NB4 (cell line): ENCODE results near the gene TNFRSF6B.

Source experiments
- DNase-seq: peaks from one replicate; pipeline ENCODE4 v3.0.0; 2010; ENCODE audit warnings: low read depth
- H3K4me3 ChIP-seq: one replicate; pipeline ENCODE4 v1.5.1; 2011; ENCODE audit warnings: mild to moderate bottlenecking, low read depth, low read length, moderate library complexity
- MYC ChIP-seq: IDR thresholded peaks from 2 replicates; pipeline ENCODE4 v1.6.1; 2011; ENCODE audit warnings: low read depth, low read length
- POLR2A ChIP-seq: IDR thresholded peaks from 2 replicates; pipeline ENCODE4 v1.6.1; 2011; ENCODE audit warnings: mild to moderate bottlenecking; ENCODE audit not compliant: insufficient read length; ENCODE audit errors: extremely low read depth
- TF ChIP-seq, protein P1 (sequence below): IDR thresholded peaks from 2 replicates; pipeline ENCODE4 v1.6.1; 2011; ENCODE audit warnings: low read depth, low read length
- TF ChIP-seq, protein P2 (sequence below): IDR thresholded peaks from one replicate; pipeline ENCODE4 v1.5.1; 2012; ENCODE audit warnings: low read depth, low read length

Gene TNFRSF6B

DNA sequence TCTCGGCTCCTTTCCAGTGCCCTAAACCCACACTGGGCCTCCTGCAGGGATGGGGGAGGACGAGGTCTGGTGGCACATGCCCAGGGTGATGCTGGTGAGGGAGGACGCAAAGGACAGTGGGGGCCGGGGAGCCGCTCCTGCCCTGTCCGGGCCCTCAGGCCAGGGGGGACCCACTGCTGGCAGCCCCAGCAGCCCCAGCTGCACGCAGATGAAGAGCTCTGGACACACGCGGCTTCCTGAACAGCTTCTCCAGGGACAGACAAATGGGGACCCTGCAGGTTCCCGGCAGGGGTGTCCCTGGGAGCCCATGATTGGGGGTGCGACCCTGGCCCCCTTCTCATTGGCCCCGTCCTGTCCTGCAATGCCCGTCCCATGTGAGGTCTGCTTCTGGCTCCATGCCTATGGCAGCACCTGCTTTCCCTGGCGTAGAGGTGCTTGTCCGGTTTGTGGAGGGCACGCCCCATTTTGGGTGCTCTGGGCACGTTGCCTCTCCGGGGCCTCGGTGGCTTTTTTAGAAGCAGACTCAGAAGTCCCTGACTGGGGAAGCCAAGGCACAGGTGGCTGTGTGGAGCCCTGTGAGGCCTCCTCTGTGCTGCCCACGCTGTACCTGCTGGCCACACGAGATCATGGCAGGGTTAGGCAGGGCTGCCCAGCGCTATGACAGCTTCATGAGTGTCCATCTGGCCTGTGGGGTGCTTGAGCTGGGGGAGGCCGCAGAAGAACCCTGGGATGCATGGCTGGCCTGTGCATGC, 15.4 kb upstream of the TNFRSF6B start:
- no peak overlapping the region for H3K4me3 ChIP-seq
- no peak for DNase-seq
- TF ChIP-seq POLR2A, result no peak
- TF ChIP-seq, protein P1, sequence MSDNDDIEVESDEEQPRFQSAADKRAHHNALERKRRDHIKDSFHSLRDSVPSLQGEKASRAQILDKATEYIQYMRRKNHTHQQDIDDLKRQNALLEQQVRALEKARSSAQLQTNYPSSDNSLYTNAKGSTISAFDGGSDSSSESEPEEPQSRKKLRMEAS, result no peak
- TF ChIP-seq, protein P2, sequence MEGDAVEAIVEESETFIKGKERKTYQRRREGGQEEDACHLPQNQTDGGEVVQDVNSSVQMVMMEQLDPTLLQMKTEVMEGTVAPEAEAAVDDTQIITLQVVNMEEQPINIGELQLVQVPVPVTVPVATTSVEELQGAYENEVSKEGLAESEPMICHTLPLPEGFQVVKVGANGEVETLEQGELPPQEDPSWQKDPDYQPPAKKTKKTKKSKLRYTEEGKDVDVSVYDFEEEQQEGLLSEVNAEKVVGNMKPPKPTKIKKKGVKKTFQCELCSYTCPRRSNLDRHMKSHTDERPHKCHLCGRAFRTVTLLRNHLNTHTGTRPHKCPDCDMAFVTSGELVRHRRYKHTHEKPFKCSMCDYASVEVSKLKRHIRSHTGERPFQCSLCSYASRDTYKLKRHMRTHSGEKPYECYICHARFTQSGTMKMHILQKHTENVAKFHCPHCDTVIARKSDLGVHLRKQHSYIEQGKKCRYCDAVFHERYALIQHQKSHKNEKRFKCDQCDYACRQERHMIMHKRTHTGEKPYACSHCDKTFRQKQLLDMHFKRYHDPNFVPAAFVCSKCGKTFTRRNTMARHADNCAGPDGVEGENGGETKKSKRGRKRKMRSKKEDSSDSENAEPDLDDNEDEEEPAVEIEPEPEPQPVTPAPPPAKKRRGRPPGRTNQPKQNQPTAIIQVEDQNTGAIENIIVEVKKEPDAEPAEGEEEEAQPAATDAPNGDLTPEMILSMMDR, result no peak
- no peak for TF ChIP-seq MYC

DNA sequence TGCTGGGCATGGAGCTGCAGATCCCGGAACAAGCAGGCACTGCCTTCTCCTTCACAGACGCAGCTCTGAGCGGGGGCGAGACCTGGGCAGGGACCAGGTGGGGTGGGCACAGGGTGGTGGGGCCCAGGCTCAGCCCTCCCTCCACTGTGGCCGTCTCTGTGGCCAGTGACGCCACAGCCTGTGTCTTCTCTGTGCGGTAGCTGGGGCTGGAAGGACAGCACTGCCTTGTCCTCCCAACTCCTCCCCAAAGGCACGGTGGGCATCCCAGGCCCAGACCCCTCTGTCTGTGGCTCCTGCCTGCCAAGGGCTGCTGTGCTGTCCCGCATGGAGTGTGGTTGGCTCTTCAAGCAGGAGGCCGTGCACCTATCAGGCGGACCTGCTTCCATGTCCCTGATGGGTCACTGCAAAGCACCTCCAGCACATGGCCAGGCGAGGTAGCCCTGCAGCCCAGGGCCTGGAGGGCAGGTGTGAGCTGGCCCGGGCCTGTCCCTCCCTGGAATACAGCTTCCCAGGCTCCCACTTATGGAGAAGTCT, 14.8 kb upstream of the TNFRSF6B start:
- TF ChIP-seq, protein P1, result no peak
- TF ChIP-seq, protein P2, result no peak
- no peak for TF ChIP-seq POLR2A
- TF ChIP-seq MYC, result no peak
- no peak for DNase-seq

GRCh38 chr20:63682384-63683139, 13.9 kb upstream of the TNFRSF6B start:
- DNase-seq, result peak; percentile 72
- no peak overlapping the region for H3K4me3 ChIP-seq
- TF ChIP-seq, protein P2, result no peak
- TF ChIP-seq, protein P1, result no peak
- TF ChIP-seq MYC (no peak), POLR2A (no peak)

More for the DNA sequence above, 14.8 kb upstream of the TNFRSF6B start:
- no peak overlapping the region for H3K4me3 ChIP-seq

DNA sequence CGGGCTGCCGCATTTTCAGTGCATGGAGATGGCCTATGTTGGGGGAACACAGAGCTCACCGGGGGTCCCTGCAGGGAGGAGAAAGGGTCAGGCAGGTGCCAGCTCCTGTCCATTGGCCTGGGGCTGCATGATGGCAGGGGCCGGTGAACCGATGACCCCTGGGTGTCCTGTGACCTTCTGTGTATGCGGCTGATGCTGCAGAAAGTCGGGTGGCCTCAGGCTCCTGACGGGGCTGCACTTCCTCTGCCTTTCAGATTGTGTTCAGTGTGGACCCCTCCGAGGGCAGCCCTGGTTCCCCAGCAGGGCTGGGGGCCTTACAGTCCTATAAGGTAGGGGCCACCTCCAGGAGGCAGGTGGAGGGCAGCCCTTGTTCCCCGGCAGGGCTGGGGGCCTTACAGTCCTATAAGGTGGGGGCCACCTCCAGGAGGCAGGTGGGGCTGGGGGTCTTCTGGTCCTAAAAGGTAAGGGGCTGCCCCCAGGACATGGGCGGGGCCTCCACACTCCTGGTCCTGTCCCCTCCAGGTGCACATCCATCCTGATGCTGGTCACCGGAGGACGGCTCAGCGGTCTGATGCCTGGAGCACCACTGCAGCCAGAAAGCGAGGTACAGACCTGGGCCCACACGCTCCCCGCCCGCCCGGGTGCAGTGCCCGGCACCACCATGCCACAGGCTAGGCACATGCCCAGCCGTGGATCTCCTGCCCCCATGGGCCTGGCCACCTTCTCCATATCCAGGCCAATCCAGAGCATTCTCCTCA, 11.0 kb upstream of the TNFRSF6B start:
- H3K4me3 ChIP-seq, result no peak overlapping the region
- TF ChIP-seq MYC, result no peak
- TF ChIP-seq, protein P1, result no peak
- TF ChIP-seq POLR2A, result no peak
- DNase-seq, result no peak

- TF ChIP-seq, protein P2, result no peak
- TF ChIP-seq, protein P1, result no peak
- no peak for TF ChIP-seq POLR2A
- no peak for TF ChIP-seq MYC
- H3K4me3 ChIP-seq, result no peak overlapping the region
- no peak for DNase-seq
Measured at GRCh38 chr20:63686094-63686491, 10.4 kb upstream of the TNFRSF6B start.
